ENCODE measurements around the gene PDLIM1.

PDLIM1 gene

GRCh38 chr10:95268438-95268837, 22.4 kb downstream of the PDLIM1 start:
- H3K4me2 ChIP-seq (ENCODE audit: low read depth, low read length, poor library complexity, severe bottlenecking), result no peak overlapping the region
- no peaks in the 10 kb centered on the region for H3K27me3 ChIP-seq (ENCODE audit: insufficient read depth, low read length, poor library complexity, severe bottlenecking)
- H3K9ac ChIP-seq (ENCODE audit: low read depth, low read length, poor library complexity, severe bottlenecking), result no peak overlapping the region
- H3K4me3 ChIP-seq (ENCODE audit: low read length, poor library complexity, severe bottlenecking), result no peak overlapping the region
- no peaks in the 10 kb centered on the region for H3K9me2 ChIP-seq (replicated peaks; ENCODE audit: low read depth, low read length)
- no peak overlapping the region for H2AFZ ChIP-seq (ENCODE audit: low read length)
- no peak for TF ChIP-seq EZH2phosphoT487 (IDR thresholded peaks at IDR 0.05; ENCODE audit: borderline replicate concordance)
- TF ChIP-seq CTCF (conservative IDR thresholded peaks at IDR 0.05; ENCODE audit: low read length), result no peak
- peaks cover 20% of the 10 kb centered on the region for H3K4me1 ChIP-seq (ENCODE audit: insufficient read depth, low read length, poor library complexity, severe bottlenecking)
- no peaks in the 10 kb centered on the region for H3K79me2 ChIP-seq (ENCODE audit: insufficient read depth, low read length)
- no peaks in the 10 kb centered on the region for H3K9me3 ChIP-seq (ENCODE audit: insufficient read depth, low read depth, low read length)
- H3F3A ChIP-seq (ENCODE audit: low read depth), result no peaks in the 10 kb centered on the region
- H3K36me3 ChIP-seq (ENCODE audit: insufficient read depth, low read length), result no peaks in the 10 kb centered on the region
- H4K20me1 ChIP-seq (ENCODE audit: insufficient read depth, low read length, poor library complexity, severe bottlenecking), result no peaks in the 10 kb centered on the region

GRCh38 chr10:95267251-95267650, 23.6 kb downstream of the PDLIM1 start:
- H2AFZ ChIP-seq (ENCODE audit: low read length), result no peak overlapping the region
- no peaks in the 10 kb centered on the region for H3K27me3 ChIP-seq (ENCODE audit: insufficient read depth, low read length, poor library complexity, severe bottlenecking)
- no peaks in the 10 kb centered on the region for H4K20me1 ChIP-seq (ENCODE audit: insufficient read depth, low read length, poor library complexity, severe bottlenecking)
- no peak overlapping the region for H3K4me2 ChIP-seq (ENCODE audit: low read depth, low read length, poor library complexity, severe bottlenecking)
- H3K9me3 ChIP-seq (ENCODE audit: insufficient read depth, low read depth, low read length), result no peaks in the 10 kb centered on the region
- H3K79me2 ChIP-seq (ENCODE audit: insufficient read depth, low read length), result no peaks in the 10 kb centered on the region
- TF ChIP-seq CTCF (conservative IDR thresholded peaks at IDR 0.05; ENCODE audit: low read length) (no peak), EZH2phosphoT487 (IDR thresholded peaks at IDR 0.05; ENCODE audit: borderline replicate concordance) (no peak)
- H3K9ac ChIP-seq (ENCODE audit: low read depth, low read length, poor library complexity, severe bottlenecking), result no peak overlapping the region
- H3K4me1 ChIP-seq (ENCODE audit: insufficient read depth, low read length, poor library complexity, severe bottlenecking), result peaks cover 23% of the 10 kb centered on the region
- no peaks in the 10 kb centered on the region for H3K36me3 ChIP-seq (ENCODE audit: insufficient read depth, low read length)
- H3F3A ChIP-seq (ENCODE audit: low read depth), result no peaks in the 10 kb centered on the region
- no peaks in the 10 kb centered on the region for H3K9me2 ChIP-seq (replicated peaks; ENCODE audit: low read depth, low read length)
- no peak overlapping the region for H3K4me3 ChIP-seq (ENCODE audit: low read length, poor library complexity, severe bottlenecking)

- H3K9me3 ChIP-seq (ENCODE audit: insufficient read depth, low read depth, low read length), result no peaks in the 10 kb centered on the region
Observed at GRCh38 chr10:95266674-95267095, 24.1 kb downstream of the PDLIM1 start.

More at GRCh38 chr10:95266674-95267095, 24.1 kb downstream of the PDLIM1 start:
- H3K27me3 ChIP-seq (ENCODE audit: insufficient read depth, low read length, poor library complexity, severe bottlenecking), result no peaks in the 10 kb centered on the region
- H3K4me3 ChIP-seq (ENCODE audit: low read length, poor library complexity, severe bottlenecking), result no peak overlapping the region
- H3K79me2 ChIP-seq (ENCODE audit: insufficient read depth, low read length), result no peaks in the 10 kb centered on the region
- H3K9ac ChIP-seq (ENCODE audit: low read depth, low read length, poor library complexity, severe bottlenecking), result no peak overlapping the region
- H3K4me2 ChIP-seq (ENCODE audit: low read depth, low read length, poor library complexity, severe bottlenecking), result no peak overlapping the region
- H3K4me1 ChIP-seq (ENCODE audit: insufficient read depth, low read length, poor library complexity, severe bottlenecking), result peaks cover 23% of the 10 kb centered on the region
- H3K36me3 ChIP-seq (ENCODE audit: insufficient read depth, low read length), result no peaks in the 10 kb centered on the region
- H4K20me1 ChIP-seq (ENCODE audit: insufficient read depth, low read length, poor library complexity, severe bottlenecking), result no peaks in the 10 kb centered on the region
- no peaks in the 10 kb centered on the region for H3F3A ChIP-seq (ENCODE audit: low read depth)
- no peaks in the 10 kb centered on the region for H3K9me2 ChIP-seq (replicated peaks; ENCODE audit: low read depth, low read length)
- H2AFZ ChIP-seq (ENCODE audit: low read length), result no peak overlapping the region
- no peak for TF ChIP-seq CTCF (conservative IDR thresholded peaks at IDR 0.05; ENCODE audit: low read length)
- no peak for TF ChIP-seq EZH2phosphoT487 (IDR thresholded peaks at IDR 0.05; ENCODE audit: borderline replicate concordance)
